HEK293 (cell line): ENCODE data around the gene C10orf67.
"Not testable (repeated sequence)": the region's sequence is repeated elsewhere in the genome, so short reads cannot be mapped to it uniquely, and the experiment has no call there.

Experiments
- ZNF292 ChIP-seq: fragments of 450-650 bp; formaldehyde crosslinking; IDR thresholded peaks from 2 replicates; pipeline ENCODE4 v1.5.1; 2016; ENCODE audit warnings: low read depth, missing biosample characterization, missing genetic modification characterization, borderline replicate concordance
- TF ChIP-seq, protein P1 (sequence below): fragments of 450-650 bp; formaldehyde crosslinking; IDR thresholded peaks from 2 replicates; pipeline ENCODE4 v1.5.1; 2016; ENCODE audit warnings: missing biosample characterization, missing genetic modification characterization
- TF ChIP-seq, protein P2 (sequence below): fragments of 450-650 bp; formaldehyde crosslinking; IDR thresholded peaks from 2 replicates; pipeline ENCODE4 v1.5.1; 2016; ENCODE audit warnings: missing biosample characterization, missing genetic modification characterization

DNA sequence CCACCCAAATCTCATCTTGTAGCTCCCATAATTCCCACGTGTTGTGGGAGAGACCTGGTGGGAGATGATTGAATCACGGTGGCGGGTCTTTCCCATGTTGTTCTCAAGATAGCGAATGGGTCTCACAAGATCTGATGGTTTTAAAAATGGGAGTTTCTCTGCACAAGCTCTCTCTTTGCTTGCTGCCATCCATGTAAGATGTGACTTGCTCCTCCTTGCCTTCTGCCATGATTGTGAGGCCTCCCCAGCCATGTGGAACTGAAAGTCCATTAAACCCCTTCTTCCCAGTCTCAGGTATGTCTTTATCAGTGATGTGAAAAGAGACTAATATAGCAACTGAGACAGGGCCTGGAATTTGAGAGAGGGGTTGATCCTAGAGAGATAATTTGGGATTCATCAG is 91.7 kb downstream of the C10orf67 start:
- TF ChIP-seq, protein P1, sequence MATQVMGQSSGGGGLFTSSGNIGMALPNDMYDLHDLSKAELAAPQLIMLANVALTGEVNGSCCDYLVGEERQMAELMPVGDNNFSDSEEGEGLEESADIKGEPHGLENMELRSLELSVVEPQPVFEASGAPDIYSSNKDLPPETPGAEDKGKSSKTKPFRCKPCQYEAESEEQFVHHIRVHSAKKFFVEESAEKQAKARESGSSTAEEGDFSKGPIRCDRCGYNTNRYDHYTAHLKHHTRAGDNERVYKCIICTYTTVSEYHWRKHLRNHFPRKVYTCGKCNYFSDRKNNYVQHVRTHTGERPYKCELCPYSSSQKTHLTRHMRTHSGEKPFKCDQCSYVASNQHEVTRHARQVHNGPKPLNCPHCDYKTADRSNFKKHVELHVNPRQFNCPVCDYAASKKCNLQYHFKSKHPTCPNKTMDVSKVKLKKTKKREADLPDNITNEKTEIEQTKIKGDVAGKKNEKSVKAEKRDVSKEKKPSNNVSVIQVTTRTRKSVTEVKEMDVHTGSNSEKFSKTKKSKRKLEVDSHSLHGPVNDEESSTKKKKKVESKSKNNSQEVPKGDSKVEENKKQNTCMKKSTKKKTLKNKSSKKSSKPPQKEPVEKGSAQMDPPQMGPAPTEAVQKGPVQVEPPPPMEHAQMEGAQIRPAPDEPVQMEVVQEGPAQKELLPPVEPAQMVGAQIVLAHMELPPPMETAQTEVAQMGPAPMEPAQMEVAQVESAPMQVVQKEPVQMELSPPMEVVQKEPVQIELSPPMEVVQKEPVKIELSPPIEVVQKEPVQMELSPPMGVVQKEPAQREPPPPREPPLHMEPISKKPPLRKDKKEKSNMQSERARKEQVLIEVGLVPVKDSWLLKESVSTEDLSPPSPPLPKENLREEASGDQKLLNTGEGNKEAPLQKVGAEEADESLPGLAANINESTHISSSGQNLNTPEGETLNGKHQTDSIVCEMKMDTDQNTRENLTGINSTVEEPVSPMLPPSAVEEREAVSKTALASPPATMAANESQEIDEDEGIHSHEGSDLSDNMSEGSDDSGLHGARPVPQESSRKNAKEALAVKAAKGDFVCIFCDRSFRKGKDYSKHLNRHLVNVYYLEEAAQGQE (tag by site-specific recombination): not testable (repeated sequence)
- TF ChIP-seq, protein P2, sequence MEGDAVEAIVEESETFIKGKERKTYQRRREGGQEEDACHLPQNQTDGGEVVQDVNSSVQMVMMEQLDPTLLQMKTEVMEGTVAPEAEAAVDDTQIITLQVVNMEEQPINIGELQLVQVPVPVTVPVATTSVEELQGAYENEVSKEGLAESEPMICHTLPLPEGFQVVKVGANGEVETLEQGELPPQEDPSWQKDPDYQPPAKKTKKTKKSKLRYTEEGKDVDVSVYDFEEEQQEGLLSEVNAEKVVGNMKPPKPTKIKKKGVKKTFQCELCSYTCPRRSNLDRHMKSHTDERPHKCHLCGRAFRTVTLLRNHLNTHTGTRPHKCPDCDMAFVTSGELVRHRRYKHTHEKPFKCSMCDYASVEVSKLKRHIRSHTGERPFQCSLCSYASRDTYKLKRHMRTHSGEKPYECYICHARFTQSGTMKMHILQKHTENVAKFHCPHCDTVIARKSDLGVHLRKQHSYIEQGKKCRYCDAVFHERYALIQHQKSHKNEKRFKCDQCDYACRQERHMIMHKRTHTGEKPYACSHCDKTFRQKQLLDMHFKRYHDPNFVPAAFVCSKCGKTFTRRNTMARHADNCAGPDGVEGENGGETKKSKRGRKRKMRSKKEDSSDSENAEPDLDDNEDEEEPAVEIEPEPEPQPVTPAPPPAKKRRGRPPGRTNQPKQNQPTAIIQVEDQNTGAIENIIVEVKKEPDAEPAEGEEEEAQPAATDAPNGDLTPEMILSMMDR: not testable (repeated sequence)
- TF ChIP-seq ZNF292 (tag by site-specific recombination): not testable (repeated sequence)
